NCI-H748 treated with DMSO at 0.1 percent for 48 hours (cell line): Measurements from ENCODE around the gene DPEP1.
"Not testable (repeated sequence)": the region's sequence is repeated elsewhere in the genome, so short reads cannot be mapped to it uniquely, and the experiment has no call there.

Experiments
- DNase-seq: peaks from one replicate; lab custom pipeline; 2025; lab: John Stamatoyannopoulos, UW

The DPEP1 gene

DNA sequence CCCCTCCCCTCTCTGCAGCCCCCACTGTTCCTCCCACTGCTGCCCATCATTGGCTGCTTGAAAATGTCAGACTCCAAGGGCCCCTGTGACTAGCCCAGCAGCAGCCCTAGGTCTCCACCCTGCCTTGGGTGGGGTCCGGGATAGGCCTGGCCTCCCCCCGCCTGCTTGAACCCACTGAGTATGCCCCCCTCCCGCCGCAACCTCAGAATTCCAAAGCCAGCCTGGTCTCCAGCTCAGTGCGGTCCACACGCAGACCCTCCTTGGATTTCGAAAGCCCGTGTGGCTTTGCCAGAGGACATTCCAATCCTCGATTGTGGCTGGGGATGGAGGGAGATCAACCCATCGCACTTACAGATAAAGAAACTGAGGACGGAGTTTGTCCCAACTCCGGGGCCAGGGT is 6.4 kb downstream of the DPEP1 start:
- DNase-seq: no peak

DNA sequence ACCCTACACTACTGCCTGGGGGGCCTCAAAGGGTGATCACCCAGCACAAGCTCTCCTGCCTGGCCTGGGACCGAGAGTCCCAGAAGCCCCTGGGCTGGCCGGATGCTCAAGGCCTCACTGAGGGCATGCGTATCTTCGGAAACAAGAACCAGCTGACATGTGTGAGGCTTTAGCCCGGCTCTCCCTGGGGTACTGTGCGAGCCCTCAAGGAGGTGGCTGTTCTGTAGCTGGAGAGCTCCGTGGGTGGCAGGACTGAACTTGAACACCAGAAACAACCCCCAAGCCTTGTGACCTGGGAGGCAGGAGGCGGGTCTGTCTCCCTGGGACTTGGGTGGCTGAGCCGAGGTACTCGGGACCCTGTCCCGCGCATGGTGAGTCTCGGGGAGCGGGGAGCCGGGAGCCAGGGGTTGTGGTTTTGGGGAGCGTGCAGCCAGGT is 7.0 kb downstream of the DPEP1 start:
- no peak for DNase-seq

DNA sequence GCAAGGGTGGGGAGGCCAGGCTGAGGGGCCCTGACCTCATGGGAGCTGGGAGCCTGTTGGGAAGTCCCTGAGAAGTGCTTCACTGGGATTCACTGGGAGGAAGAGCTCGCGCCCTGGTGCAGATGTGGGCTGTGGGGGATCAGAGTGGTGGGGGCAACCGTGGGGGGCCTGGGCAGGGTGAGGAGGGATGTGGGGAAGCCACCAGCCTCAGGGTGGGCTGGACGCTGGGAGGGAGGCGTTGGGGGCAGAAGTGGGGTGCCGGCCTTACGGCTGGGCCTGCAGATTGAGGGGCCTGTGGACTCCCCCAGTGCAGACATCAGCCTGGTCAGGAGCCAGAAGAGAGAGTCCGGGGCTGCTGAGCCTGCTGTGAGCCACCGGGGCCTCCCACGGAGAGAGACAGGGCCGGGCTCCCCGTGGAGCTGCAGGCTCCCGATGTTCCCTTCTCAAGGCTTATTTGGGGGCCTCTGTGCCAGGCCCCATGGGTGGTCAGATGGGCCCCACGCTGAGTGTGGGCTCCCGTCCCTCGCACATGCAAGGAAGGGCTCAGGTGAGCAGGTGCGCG is 7.8 kb downstream of the DPEP1 start:
- no peak for DNase-seq

DNA sequence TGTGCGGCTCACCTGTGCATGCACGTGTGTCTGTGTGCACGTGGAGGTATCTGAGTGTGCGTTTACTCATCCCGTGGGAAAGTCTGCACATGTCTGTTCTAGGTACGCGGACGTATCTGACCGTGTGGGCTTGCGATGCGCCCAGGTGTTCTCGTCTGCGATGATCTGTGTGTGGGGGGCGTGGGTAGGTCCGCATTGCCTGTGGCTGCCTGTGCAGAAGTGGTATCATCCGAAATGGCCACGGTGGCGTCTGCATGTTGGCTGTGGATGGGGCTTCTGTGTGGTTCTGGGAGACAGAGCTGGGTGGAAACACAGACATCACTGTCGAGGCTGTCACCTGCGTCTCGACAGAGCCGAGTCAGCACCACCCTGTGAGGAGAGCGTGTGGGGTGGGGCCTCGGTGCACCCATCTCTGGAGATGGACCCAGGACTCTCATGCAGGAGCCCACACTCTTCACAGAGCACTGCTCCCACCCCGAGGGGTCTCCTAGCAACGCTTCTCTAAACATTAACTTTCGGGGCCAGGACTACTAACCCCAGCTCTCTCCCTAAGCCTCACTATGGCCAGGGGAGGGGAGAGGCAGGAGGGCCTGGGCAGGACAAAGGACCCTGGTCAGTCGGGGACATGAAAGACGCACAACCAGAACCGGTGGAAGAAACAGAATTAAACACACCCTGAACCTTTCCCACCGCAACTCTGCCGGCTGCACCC is 8.4 kb downstream of the DPEP1 start:
- no peak for DNase-seq

DNA sequence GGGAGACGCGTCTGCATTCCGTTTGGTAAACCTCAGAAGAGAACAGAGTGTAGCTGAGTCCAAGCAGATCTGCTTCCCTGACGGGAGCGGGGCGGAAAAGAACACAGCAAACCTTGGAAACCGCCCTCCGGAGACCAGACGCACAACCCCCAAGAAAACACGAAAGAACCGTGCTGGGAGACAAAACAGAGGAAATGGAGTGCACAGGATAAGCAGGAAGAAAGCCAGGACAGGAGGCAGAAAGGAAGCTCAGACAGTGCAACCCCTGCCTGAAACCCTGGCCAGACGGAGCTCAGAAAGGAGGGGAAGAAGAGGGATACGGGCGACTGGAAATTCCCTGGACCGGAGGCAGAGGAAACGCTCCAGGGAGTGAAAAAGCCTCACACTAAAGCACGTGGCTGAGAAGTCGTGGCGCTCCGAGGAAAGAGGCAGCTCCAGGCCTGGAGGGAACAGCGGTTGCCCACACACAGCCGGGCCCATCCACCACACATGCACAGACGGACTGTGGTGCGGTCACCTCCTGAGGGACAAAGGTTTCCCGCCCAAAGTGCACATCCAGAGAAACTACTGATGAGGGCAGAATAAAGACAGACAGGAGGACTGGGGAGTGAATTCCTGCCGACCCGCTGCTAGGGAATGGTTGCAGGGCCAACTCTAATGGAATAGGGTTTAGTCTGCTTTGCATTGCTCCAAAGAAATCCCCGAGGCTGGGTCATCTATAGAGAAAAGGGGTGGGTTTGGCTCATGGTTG is 10.2 kb downstream of the DPEP1 start:
- DNase-seq: no peak

DNA sequence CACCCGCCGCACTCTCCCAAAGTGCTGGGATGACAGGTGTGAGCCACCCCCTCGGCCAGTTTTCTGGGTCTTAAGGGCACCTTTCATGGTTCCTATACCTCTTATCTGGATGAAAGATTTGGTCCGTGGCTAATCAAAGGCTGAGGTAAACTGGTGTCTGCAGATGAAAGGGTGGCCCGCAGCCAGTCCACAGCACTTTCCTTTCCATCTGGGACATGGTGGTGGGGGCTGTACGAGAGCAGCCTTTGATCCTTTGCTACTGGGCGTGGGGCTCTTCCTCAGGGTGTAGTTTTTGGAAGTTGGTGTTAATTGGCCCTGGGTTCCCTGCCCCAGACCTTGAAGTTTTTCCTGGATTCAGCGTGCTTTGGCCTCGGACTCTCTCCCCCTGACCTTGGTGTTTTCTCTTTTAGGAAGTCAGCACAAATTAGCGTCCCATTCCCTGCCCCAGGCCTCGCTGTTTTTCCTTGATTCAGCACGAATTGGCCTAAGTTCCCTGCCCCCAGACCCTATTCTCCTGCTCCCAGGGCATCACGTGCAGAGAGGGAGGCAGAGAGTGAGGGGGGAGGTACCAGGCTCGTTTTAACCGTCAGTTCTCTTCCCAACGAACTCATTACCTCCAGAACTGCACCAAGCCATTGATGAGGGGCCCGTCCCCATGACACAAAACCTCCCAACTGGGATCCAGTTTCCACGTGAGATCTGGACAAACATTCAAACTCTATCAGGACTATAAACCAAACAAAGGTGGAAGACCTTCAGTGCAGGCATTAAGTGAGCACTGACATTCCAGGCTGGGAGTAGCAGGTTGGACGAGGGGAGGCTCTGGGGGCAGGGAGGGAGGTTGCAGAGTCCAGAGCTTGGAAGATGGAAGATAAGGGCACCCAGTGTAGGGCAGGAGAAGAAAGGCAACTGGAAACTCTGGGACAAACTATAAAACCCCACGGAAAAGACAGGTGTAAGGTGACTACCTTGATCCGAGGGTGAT is 11.6 kb downstream of the DPEP1 start:
- no peak for DNase-seq

DNA sequence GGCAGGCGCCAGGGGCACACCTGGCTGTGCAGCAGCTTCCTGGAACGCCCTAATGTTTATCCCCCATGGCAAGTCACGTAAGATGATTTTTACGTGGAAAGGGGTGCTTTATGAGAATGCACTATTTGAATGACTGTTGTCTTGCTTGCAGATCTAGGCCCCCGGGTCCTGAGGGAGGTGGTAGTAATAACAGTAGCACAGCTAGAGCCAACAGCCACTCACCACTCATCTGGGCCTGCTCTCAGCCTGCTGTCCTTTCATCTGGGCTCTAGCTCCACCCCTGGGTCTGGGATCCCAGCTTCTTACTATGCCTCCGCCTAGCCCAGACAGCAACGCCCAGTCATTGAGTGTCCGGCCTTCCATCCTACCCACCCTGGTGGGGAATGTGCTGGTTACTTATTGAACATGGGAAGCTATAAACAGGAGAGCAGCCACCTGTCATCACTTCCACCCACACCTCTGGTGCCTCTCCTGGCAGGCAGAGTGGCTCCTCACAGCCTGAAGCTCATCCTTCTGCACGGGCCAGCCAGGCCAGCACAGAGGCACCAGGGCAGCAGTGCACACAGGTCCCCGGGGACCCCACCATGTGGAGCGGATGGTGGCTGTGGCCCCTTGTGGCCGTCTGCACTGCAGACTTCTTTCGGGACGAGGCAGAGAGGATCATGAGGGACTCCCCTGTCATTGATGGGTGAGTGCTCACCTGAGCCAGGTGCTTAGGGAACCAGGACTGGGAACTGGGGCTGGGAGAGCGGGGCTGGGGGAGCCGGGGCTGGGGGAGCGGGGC is 16.6 kb downstream of the DPEP1 start:
- DNase-seq: no peak

DNA sequence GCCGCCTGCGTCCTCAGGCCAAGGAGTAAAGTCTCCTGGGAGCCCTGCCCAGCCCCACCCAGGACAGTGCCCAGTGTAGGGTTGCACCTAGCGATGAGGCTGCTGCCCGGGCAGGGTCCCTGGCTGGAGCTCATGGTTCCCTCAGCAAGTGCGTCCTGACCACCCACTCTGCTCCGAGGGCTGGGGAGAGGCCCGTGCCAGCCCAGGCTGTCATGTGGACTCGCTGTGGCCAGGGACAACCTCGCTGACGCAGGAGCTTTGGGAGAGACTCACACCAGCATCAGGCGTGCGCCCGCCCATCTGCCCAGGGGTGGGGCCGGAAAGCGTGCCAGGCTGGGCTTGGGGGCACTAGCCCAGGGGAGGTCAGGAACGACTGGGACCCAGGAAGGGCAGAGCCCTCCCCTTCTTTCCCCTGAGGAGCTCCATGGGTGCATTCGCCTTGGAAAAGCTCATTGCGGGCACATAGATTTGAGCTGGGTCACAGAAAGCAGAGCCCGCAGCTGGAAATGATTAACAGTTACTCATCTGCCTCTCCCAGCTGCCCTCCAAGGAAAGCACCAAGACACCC is 19.7 kb downstream of the DPEP1 start:
- no peak for DNase-seq

DNA sequence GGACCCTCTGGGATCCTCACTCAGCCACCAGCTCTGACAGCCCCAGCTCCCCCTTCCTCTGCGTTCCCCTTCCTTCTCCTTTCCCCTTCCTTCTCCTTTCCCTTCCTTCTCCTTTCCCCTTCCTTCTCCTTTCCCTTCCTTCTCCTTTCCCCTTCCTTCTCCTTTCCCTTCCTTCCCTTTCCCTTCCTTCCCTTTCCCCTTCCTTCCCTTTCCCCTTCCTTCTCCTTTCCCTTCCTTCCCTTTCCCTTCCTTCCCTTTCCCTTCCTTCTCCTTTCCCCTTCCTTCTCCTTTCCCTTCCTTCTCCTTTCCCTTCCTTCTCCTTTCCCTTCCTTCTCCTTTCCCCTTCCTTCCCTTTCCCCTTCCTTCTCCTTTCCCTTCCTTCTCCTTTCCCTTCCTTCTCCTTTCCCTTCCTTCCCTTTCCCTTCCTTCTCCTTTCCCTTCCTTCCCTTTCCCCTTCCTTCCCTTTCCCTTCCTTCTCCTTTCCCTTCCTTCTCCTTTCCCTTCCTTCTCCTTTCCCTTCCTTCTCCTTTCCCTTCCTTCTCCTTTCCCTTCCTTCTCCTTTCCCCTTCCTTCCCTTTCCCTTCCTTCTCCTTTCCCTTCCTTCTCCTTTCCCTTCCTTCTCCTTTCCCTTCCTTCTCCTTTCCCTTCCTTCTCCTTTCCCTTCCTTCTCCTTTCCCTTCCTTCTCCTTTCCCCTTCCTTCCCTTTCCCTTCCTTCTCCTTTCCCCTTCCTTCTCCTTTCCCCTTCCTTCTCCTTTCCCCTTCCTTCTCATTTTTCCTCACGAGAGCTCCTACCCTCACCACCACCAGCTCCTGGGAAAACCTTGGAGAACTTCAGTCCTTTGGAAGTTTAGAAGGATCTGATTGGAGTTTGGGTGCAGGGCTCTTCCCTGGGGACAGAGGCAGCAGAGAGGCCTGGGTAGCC is 21.3 kb downstream of the DPEP1 start:
- not testable (repeated sequence) for DNase-seq

DNA sequence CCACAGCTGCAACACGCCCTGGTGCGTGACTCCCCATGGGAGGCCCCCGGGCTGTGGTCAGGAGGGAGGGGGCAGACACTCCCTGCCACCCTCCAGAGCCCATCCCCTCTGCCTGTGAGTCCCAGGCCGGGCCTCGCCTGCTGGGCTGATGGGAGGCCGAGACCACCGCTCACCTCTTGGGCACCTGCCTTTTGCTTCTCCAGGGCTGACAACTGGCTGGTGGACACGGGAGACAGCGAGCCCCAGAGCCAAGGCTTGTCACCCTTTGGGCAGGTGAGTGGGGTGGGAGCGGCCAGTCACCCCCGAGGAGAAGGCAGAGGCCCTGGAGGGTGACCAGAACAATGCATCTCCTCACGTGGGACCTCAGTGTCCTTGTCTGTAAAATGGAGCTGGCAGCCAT is 23.2 kb downstream of the DPEP1 start:
- no peak for DNase-seq

DNA sequence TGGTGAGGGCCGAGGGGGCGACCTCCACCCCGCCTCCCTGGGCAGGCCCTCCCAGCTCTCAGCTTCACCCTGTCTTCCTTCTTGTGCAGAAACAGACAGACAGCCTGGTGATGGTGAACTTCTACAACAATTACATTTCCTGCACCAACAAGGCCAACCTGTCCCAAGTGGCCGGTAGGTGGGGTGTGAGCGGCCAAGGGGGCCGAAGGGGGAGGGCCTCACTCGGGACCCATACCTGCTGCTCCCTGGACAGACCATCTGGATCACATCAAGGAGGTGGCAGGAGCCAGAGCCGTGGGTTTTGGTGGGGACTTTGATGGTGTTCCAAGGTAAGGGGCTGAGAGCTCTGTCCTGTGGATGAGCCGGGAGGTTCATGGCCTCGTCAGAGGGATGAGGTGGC is 23.9 kb downstream of the DPEP1 start:
- no peak for DNase-seq

DNA sequence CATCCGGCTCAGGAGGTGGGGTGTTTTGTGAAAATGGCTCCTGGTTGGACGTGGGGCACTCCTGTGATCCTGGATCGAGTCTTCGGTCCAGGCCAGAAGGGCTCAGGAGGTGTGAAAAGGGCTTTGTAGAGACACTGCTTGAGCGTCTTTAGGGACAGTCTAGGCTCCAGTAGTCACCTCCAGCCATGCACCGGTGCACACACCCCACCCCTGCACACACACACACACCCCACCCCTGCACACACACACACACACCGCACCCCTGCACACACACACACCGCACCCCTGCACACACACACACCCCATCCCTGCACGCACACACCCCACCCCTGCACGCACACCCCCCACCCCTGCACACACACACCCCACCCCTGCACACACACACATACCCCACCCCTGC is 25.0 kb downstream of the DPEP1 start:
- DNase-seq: no peak

DNA sequence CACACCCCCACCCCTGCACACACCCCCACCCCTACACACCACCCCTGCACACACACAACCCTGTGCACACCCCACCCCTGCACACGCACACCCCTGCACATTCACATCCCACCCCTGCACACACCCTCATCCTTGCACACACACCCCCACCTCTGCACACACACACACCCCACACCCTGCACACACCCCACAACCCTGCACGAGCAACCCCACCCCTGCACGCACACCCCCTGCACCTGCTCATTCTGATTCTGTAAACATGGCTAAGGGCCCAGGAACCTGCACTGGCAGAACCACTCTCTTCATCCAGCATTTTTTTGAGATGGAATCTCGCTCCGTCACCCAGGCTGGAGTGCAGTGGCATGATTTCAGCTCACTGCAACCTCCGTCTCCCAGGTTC is 25.9 kb downstream of the DPEP1 start:
- DNase-seq: no peak

DNA sequence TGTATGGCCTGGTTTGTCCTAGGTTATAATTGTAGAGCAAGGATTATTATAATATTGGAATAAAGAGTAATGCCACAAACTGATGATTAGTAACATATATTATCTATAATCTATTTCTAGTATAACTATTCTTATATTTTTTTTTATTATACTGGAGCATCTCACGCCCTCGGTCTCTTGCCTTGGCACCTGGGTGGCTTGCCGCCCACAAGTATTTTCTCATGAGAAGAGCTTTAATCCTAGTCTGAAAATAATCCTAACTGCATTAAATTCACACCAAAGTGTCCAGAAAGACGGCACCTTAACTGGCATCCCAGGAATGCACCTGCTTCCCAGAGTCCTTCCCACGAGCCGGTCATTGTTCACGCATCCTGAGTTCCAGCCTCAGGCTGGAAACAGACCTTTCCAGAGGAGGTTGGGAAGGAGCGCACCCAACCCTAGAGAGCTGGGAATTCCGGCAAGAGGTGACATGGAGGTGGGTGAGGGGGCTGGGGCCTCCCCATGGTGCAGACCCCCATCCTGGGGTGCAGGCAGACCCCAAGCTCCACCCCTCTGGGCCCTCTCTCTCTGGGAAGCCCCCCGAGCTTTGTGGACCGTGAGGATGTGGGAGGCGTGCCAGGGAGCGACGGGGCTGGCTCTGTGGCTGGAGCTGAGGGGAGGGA is 28.1 kb downstream of the DPEP1 start:
- no peak for DNase-seq

DNA sequence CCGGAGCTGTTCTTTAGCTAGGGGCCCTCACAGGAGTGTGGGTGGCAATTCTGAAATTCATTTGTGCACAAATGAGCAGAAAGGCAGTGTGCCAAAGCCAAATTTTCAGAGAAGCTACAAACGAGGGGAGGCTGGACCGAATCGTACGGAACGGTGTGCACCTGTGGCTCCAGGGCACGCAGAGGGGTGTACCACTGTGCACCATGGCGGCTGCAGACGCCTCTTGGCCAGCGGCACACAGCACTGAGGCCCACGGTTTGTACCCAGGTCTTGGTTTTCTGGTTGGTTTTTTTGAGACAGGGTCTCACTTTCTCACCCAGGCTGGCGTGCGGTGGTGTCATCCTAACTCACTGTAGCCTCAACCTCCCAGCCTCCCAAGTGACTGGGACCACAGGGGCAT is 29.1 kb downstream of the DPEP1 start:
- DNase-seq: no peak

DNA sequence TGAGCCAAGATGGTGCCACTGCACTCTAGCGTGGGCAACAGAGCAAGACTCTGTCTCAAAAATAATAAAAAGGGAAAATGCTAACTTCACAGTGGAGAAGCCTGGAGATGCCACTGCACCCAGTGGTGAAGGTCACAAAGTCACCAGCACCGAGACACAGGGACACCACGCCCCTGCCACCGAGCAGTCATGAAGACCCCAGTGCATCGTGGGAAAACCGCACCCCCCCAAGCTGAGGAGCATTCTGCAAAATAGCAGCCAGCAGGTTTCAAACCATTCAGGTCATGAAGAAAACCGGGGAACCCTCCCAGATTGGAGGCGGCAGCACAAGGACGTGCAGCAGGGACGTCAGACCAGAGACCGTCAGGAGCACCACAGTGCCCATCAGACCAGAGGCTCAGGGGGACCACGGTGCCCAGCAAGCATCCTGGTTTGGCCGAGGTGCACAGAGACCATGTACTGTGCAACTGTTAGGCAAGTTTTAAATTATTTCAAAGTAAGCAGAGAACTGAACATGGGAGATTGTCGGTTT is 30.4 kb downstream of the DPEP1 start:
- no peak for DNase-seq

DNA sequence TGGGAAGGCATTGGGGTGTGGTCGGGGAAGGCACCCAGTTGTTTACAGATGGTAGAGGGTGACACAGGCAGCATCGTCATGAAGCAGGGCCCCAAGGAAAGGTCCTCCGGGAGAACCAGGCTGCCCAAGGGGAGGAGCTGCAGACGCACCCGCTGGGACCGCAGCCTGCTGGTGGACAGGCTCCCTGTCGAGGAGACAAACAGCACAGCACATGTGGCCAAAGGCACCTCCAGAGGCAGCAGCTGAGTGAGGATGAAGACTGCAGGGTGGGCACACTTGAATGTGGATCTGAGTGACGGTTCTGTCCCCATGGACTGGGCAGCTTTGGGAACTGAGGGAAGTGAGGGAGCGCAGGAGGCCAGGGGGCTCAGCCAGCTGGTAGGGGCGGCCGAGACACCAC is 31.7 kb downstream of the DPEP1 start:
- no peak for DNase-seq

DNA sequence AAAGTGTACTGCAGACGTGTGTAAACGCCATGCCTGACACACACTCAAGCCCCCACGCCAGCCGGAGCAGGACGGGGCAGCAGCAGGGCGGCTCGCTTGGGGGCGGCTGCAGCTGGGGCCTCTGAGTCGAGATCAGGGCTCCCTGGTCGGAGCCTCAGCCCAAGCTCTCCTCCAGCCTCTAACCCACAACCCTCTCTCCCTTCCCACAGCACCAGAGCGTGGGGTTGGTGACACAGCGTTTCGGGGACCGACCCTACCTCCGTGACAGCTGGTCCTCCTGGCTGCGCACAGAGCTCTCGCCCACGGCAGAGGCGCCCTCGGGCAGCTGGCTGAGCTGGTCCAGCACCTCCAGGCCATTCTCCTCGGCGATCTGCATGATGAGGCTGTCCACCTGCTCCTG is 32.8 kb downstream of the DPEP1 start:
- DNase-seq: no peak

DNA sequence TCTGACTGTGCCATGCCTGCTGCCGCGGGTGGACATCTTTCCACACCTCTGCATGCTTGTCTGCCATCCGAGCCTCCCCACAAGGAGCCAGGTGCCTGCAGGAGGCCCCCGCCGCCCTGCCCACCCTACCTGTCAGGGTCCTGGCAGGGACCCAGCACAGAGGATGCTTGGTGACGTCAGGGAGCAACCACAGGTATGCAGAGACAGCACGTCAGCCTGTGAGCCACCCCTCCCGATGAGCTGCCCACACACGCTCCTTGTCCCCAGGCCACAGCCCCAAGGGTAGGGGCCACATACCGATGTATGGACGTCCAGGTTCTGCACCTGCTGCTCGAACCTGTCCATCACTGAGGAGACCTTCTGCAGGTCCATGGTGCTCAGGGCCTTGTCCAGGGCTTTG is 33.5 kb downstream of the DPEP1 start:
- DNase-seq: no peak
